ENCODE data around the gene UROC1.
"Not testable (repeated sequence)": the region's sequence is repeated elsewhere in the genome, so short reads cannot be mapped to it uniquely, and the experiment has no call there.

Gene UROC1

GRCh38 chr3:126546549-126547239, 29.1 kb upstream of the UROC1 start:
- no peak for DNase-seq (ENCODE audit: low read depth)

- no peak for DNase-seq (ENCODE audit: low read depth)
Measured at GRCh38 chr3:126546013-126546412, 28.4 kb upstream of the UROC1 start.

- DNase-seq (ENCODE audit: low read depth), result no peak
Measured at GRCh38 chr3:126545544-126545943, 28.0 kb upstream of the UROC1 start.

- DNase-seq (ENCODE audit: low read depth), result no peak
Measured at GRCh38 chr3:126544596-126545281, 27.2 kb upstream of the UROC1 start.

- no peak for DNase-seq (ENCODE audit: low read depth)
Measured at GRCh38 chr3:126543457-126544061, 26.0 kb upstream of the UROC1 start.

- no peak for DNase-seq (ENCODE audit: low read depth)
Measured at GRCh38 chr3:126542340-126543241, 25.0 kb upstream of the UROC1 start.

- DNase-seq (ENCODE audit: low read depth), result no peak
Measured at GRCh38 chr3:126541628-126542339, 24.2 kb upstream of the UROC1 start.

GRCh38 chr3:126540951-126541627, 23.5 kb upstream of the UROC1 start:
- DNase-seq (ENCODE audit: low read depth), result no peak

GRCh38 chr3:126540342-126540849, 22.8 kb upstream of the UROC1 start:
- DNase-seq (ENCODE audit: low read depth), result no peak

GRCh38 chr3:126539558-126540250, 22.1 kb upstream of the UROC1 start:
- DNase-seq (ENCODE audit: low read depth), result no peak

- no peak for DNase-seq (ENCODE audit: low read depth)
Measured at GRCh38 chr3:126538966-126539365, 21.4 kb upstream of the UROC1 start.

- no peak for DNase-seq (ENCODE audit: low read depth)
Measured at GRCh38 chr3:126538316-126538715, 20.7 kb upstream of the UROC1 start.

- no peak for DNase-seq (ENCODE audit: low read depth)
Measured at GRCh38 chr3:126537730-126538281, 20.2 kb upstream of the UROC1 start.

- DNase-seq (ENCODE audit: low read depth), result no peak
Measured at GRCh38 chr3:126537116-126537729, 19.6 kb upstream of the UROC1 start.

GRCh38 chr3:126536126-126536525, 18.6 kb upstream of the UROC1 start:
- no peak for DNase-seq (ENCODE audit: low read depth)

- no peak for DNase-seq (ENCODE audit: low read depth)
Measured at GRCh38 chr3:126535636-126536035, 18.1 kb upstream of the UROC1 start.

GRCh38 chr3:126534716-126535115, 17.1 kb upstream of the UROC1 start:
- not testable (repeated sequence) for DNase-seq (ENCODE audit: low read depth)

GRCh38 chr3:126533506-126533905, 15.9 kb upstream of the UROC1 start:
- DNase-seq (ENCODE audit: low read depth), result no peak

- DNase-seq (ENCODE audit: low read depth), result no peak
Measured at GRCh38 chr3:126531051-126531330, 13.4 kb upstream of the UROC1 start.
